ENCODE measurements around the gene ARMC9.

ARMC9 gene

DNA sequence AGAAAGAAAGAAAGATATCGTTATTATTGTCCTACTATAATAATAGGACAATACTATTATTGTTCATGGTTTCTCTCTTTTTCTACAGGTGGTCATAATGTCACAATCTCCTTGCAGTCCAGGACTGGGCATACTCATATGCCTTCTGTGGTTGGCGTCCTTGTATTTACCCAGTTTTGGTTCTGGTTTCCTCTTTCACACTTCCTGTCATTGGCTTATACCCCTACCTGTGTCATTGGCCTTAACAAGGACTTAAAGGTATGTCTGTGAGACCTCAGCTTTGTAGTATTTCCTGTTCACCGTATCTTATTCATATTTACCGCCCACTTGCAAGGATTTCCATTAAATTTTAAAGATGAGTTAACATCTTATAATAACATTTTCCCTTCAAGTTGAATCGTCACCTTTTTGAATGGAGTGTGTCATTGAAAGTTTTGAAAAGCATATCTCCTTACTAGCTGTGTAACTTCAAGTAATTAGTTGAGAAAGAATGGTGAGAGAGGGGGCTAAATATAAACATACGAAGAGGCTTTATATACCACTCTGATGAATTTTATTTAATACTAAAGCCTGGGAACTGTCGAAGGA, 37.1 kb upstream of the ARMC9 start:
- H3K9ac ChIP-seq: no peak overlapping the region
- no peaks in the 10 kb centered on the region for H3K4me1 ChIP-seq (ENCODE audit: low read depth, poor library complexity, severe bottlenecking)
- no peaks in the 10 kb centered on the region for H4K20me1 ChIP-seq (ENCODE audit: insufficient read depth)
- H2AFZ ChIP-seq (ENCODE audit: low read depth): no peak overlapping the region
- H3K36me3 ChIP-seq (ENCODE audit: insufficient read depth): peaks cover 11% of the 10 kb centered on the region; the same call in 1 of the 2 replicates
- H3K27me3 ChIP-seq (ENCODE audit: insufficient read depth, low read depth): no peaks in the 10 kb centered on the region
- H3K4me3 ChIP-seq (IDR thresholded peaks at IDR 0.05; ENCODE audit: insufficient read depth, low read depth, low read length): no peak overlapping the region
- H3K79me2 ChIP-seq (ENCODE audit: insufficient read depth, low read depth): no peaks in the 10 kb centered on the region
- no peak for TF ChIP-seq CTCF (conservative IDR thresholded peaks at IDR 0.05; ENCODE audit: low read depth, low read length)
- no peak overlapping the region for H3K4me2 ChIP-seq
- H3K27ac ChIP-seq: no peak overlapping the region

- Histone ChIP-seq H4K20me1 (ENCODE audit: insufficient read depth) (no peaks in the 10 kb centered on the region), H3K4me3 (IDR thresholded peaks at IDR 0.05; ENCODE audit: insufficient read depth, low read depth, low read length) (no peak overlapping the region), H3K9ac (no peak overlapping the region), H3K4me1 (ENCODE audit: low read depth, poor library complexity, severe bottlenecking) (no peaks in the 10 kb centered on the region), H3K27me3 (ENCODE audit: insufficient read depth, low read depth) (no peaks in the 10 kb centered on the region), H3K36me3 (ENCODE audit: insufficient read depth) (peaks cover 11% of the 10 kb centered on the region; the same call in 1 of the 2 replicates), H2AFZ (ENCODE audit: low read depth) (no peak overlapping the region), H3K4me2 (no peak overlapping the region), H3K27ac (no peak overlapping the region), H3K79me2 (ENCODE audit: insufficient read depth, low read depth) (no peaks in the 10 kb centered on the region)
- no peak for TF ChIP-seq CTCF (conservative IDR thresholded peaks at IDR 0.05; ENCODE audit: low read depth, low read length)
Measured at GRCh38 chr2:231161877-231162329, 36.5 kb upstream of the ARMC9 start.

DNA sequence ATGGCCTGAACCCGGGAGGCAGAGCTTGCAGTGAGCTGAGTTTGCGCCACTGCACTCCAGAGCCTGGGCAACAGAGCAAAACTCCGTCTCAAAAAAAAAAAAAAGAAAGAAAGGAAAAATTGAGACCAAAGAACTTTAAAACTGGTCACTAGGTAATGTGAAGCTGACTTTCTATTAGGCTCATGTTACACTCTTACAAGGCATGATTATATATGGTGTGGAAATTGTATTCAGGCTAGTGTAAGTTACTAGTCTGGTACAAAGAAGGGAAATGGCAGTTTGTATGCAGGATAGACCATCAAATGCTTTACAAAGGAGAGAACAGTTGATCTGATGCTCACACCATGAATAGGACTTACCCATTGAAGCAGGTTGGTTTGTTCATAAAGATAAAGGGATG, 35.4 kb upstream of the ARMC9 start:
- H3K79me2 ChIP-seq (ENCODE audit: insufficient read depth, low read depth): no peaks in the 10 kb centered on the region
- H3K4me3 ChIP-seq (IDR thresholded peaks at IDR 0.05; ENCODE audit: insufficient read depth, low read depth, low read length): no peak overlapping the region
- H3K27me3 ChIP-seq (ENCODE audit: insufficient read depth, low read depth): no peaks in the 10 kb centered on the region
- no peak overlapping the region for H2AFZ ChIP-seq (ENCODE audit: low read depth)
- no peaks in the 10 kb centered on the region for H4K20me1 ChIP-seq (ENCODE audit: insufficient read depth)
- no peaks in the 10 kb centered on the region for H3K4me1 ChIP-seq (ENCODE audit: low read depth, poor library complexity, severe bottlenecking)
- no peak for TF ChIP-seq CTCF (conservative IDR thresholded peaks at IDR 0.05; ENCODE audit: low read depth, low read length)
- H3K27ac ChIP-seq: no peak overlapping the region
- no peak overlapping the region for H3K4me2 ChIP-seq
- peaks cover 11% of the 10 kb centered on the region; the same call in 1 of the 2 replicates for H3K36me3 ChIP-seq (ENCODE audit: insufficient read depth)
- no peak overlapping the region for H3K9ac ChIP-seq

DNA sequence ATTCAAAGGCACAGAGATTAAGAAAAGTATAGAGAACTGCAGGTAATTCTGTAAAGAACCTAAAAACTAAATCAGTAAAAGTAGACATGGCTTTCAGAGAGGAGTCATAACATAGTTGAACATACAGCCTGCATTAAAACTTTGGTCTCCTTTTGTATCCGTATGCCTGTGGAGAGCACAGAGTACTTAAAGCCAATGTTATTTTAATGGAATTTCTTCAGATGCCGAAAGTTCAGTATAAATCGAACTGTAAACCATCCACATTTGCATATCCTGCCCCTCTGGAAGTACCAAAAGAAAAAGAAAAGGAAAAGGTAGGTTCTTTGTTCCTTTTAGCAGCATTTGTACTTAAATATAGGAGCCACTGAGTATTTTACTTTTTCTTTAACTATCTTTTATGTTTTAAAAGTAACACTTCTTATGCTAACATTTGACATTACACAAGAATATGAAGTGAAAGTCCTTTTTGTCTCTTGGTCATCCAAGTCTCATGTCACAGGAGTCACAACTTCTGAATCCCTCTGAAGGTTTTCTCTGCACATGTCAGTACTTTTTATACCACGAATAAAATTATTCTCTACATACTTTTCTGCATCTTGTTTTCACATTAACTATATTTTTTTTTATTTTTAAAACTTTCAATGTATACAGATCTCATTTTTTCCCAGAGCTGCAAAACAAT, 34.9 kb upstream of the ARMC9 start:
- H3K4me3 ChIP-seq (IDR thresholded peaks at IDR 0.05; ENCODE audit: insufficient read depth, low read depth, low read length): no peak overlapping the region
- no peak overlapping the region for H3K4me2 ChIP-seq
- H3K36me3 ChIP-seq (ENCODE audit: insufficient read depth): peaks cover 11% of the 10 kb centered on the region; the same call in 1 of the 2 replicates
- no peak overlapping the region for H3K27ac ChIP-seq
- H3K9ac ChIP-seq: no peak overlapping the region
- H3K27me3 ChIP-seq (ENCODE audit: insufficient read depth, low read depth): no peaks in the 10 kb centered on the region
- no peak overlapping the region for H2AFZ ChIP-seq (ENCODE audit: low read depth)
- H4K20me1 ChIP-seq (ENCODE audit: insufficient read depth): no peaks in the 10 kb centered on the region
- H3K4me1 ChIP-seq (ENCODE audit: low read depth, poor library complexity, severe bottlenecking): no peaks in the 10 kb centered on the region
- TF ChIP-seq CTCF (conservative IDR thresholded peaks at IDR 0.05; ENCODE audit: low read depth, low read length): no peak
- H3K79me2 ChIP-seq (ENCODE audit: insufficient read depth, low read depth): no peaks in the 10 kb centered on the region
